CD4-positive, alpha-beta T cell treated with Interleukin-15 for 1 hour (primary cell): ENCODE data around the gene CATSPER4.
A peak's percentile ranks its signal among the peaks of the same experiment; 100 is the strongest.

Source experiments
- DNase-seq: peaks from one replicate; pipeline ENCODE4 v3.0.0-alpha.2; 2020

Gene CATSPER4

GRCh38 chr1:26164861-26165842 lies 25.2 kb upstream of the CATSPER4 start:
- DNase-seq, result no peak

GRCh38 chr1:26166719-26167281 lies 23.6 kb upstream of the CATSPER4 start:
- no peak for DNase-seq

- no peak for DNase-seq
Observed at GRCh38 chr1:26168410-26169197, 21.8 kb upstream of the CATSPER4 start, which contains the start of gene C1orf232. Gene C1orf232, minus strand, starts transcription at chr1:26168963. Its CDS starts 464 bp downstream, at chr1:26168499.

GRCh38 chr1:26169198-26169554 lies 21.2 kb upstream of the CATSPER4 start:
- no peak for DNase-seq

GRCh38 chr1:26169669-26170471 lies 20.5 kb upstream of the CATSPER4 start, which contains the start of gene ZNF593:
Gene ZNF593, plus strand, starts transcription at chr1:26169908. Its CDS starts 76 bp downstream, at chr1:26169984.
- DNase-seq, result peak; percentile 90

GRCh38 chr1:26170472-26170821 lies 20.0 kb upstream of the CATSPER4 start:
- DNase-seq, result no peak

- DNase-seq, result no peak
Observed at GRCh38 chr1:26171084-26172072, 19.0 kb upstream of the CATSPER4 start, which contains the start of gene ZNF593OS. Gene ZNF593OS, minus strand, starts transcription at chr1:26171832. Its CDS starts 171 bp downstream, at chr1:26171661.

- DNase-seq, result no peak
Observed at GRCh38 chr1:26175346-26175745, 15.1 kb upstream of the CATSPER4 start.

- no peak for DNase-seq
Observed at GRCh38 chr1:26177182-26177684, 13.2 kb upstream of the CATSPER4 start, which contains the start of gene CNKSR1. Gene CNKSR1, plus strand, starts transcription at chr1:26177491. Its CDS starts 57 bp downstream, at chr1:26177548.

- no peak for DNase-seq
Observed at GRCh38 chr1:26180010-26180506, 10.3 kb upstream of the CATSPER4 start.

- no peak for DNase-seq
Observed at GRCh38 chr1:26181586-26182382, 8.6 kb upstream of the CATSPER4 start.

- DNase-seq, result no peak
Observed at GRCh38 chr1:26182383-26182696, 8.1 kb upstream of the CATSPER4 start.

- DNase-seq, result no peak
Observed at GRCh38 chr1:26184086-26184485, 6.3 kb upstream of the CATSPER4 start.

- DNase-seq, result no peak
Observed at GRCh38 chr1:26184883-26185282, 5.5 kb upstream of the CATSPER4 start.

- DNase-seq, result no peak
Observed at GRCh38 chr1:26187882-26188281, 2.5 kb upstream of the CATSPER4 start.

GRCh38 chr1:26188477-26188876 lies 1.9 kb upstream of the CATSPER4 start:
- no peak for DNase-seq

GRCh38 chr1:26189331-26189730 lies 1.1 kb upstream of the CATSPER4 start:
- DNase-seq, result no peak

GRCh38 chr1:26189751-26190275 lies 589 bp upstream of the CATSPER4 start:
- DNase-seq, result no peak

GRCh38 chr1:26191739-26192138 lies 1.3 kb downstream of the CATSPER4 start:
- DNase-seq, result no peak

- DNase-seq, result no peak
Observed at GRCh38 chr1:26195805-26196204, 5.4 kb downstream of the CATSPER4 start.
